ENCODE measurements around the gene NR1H4. TPM values are rescaled to one million over a fixed set of nuclear protein-coding genes. Genes with fewer than 3 reads are reported as not detected.

Gene NR1H4
- polyA plus RNA-seq, 1 experiment, result not detected

GRCh38 chr12:100529756-100530350, 56.2 kb downstream of the NR1H4 start:
- Histone ChIP-seq H3K4me3 (ENCODE audit: low read depth, low read length) (no peak overlapping the region), H3K9me3 (ENCODE audit: control insufficient read depth, insufficient read depth, low read length) (no peaks in the 10 kb centered on the region), H3K27me3 (ENCODE audit: control insufficient read depth, insufficient read depth, low read length) (no peaks in the 10 kb centered on the region), H3K27ac (ENCODE audit: low read depth, low read length) (no peak overlapping the region)
- ChIA-PET CTCF (no interaction called here), POLR2A (interaction anchor here (0.6 kb wide), 1 partner anchor 263 kb away, joined by 4 read pairs; the partner anchor contains the start of genes DEPDC4 and SCYL2)
- TF ChIP-seq CTCF (IDR thresholded peaks at IDR 0.05; ENCODE audit: low read depth, low read length), result no peak
- no peak for DNase-seq (ENCODE audit: low read depth, low spot score)

GRCh38 chr12:100533376-100533775, 59.7 kb downstream of the NR1H4 start:
- Histone ChIP-seq H3K4me3 (ENCODE audit: low read depth, low read length) (no peak overlapping the region), H3K27me3 (ENCODE audit: control insufficient read depth, insufficient read depth, low read length) (no peaks in the 10 kb centered on the region), H3K9me3 (ENCODE audit: control insufficient read depth, insufficient read depth, low read length) (no peaks in the 10 kb centered on the region), H3K27ac (ENCODE audit: low read depth, low read length) (no peak overlapping the region)
- no peak for DNase-seq (ENCODE audit: low read depth, low spot score)
- ChIA-PET POLR2A (no interaction called here), CTCF (no interaction called here)
- TF ChIP-seq CTCF (IDR thresholded peaks at IDR 0.05; ENCODE audit: low read depth, low read length), result no peak

GRCh38 chr12:100534625-100535227, 61.1 kb downstream of the NR1H4 start:
- H3K9me3 ChIP-seq (ENCODE audit: control insufficient read depth, insufficient read depth, low read length), result no peaks in the 10 kb centered on the region
- ChIA-PET CTCF (no interaction called here), POLR2A (no interaction called here)
- no peak for DNase-seq (ENCODE audit: low read depth, low spot score)
- H3K27ac ChIP-seq (ENCODE audit: low read depth, low read length), result no peak overlapping the region
- no peak overlapping the region for H3K4me3 ChIP-seq (ENCODE audit: low read depth, low read length)
- no peaks in the 10 kb centered on the region for H3K27me3 ChIP-seq (ENCODE audit: control insufficient read depth, insufficient read depth, low read length)
- no peak for TF ChIP-seq CTCF (IDR thresholded peaks at IDR 0.05; ENCODE audit: low read depth, low read length)

- no peak for TF ChIP-seq CTCF (IDR thresholded peaks at IDR 0.05; ENCODE audit: low read depth, low read length)
- Histone ChIP-seq H3K27me3 (ENCODE audit: control insufficient read depth, insufficient read depth, low read length) (no peaks in the 10 kb centered on the region), H3K4me3 (ENCODE audit: low read depth, low read length) (no peak overlapping the region), H3K9me3 (ENCODE audit: control insufficient read depth, insufficient read depth, low read length) (no peaks in the 10 kb centered on the region), H3K27ac (ENCODE audit: low read depth, low read length) (no peak overlapping the region)
- no peak for DNase-seq (ENCODE audit: low read depth, low spot score)
- ChIA-PET POLR2A (no interaction called here), CTCF (interaction anchor here (0.6 to 1.4 kb wide), 2 partner anchors 16 to 304 kb away, joined by 3 to 4 read pairs; no protein-coding TSS in a partner anchor)
Measured at GRCh38 chr12:100539202-100539601, 65.5 kb downstream of the NR1H4 start.

GRCh38 chr12:100544165-100544564, 70.5 kb downstream of the NR1H4 start:
- Histone ChIP-seq H3K27me3 (ENCODE audit: control insufficient read depth, insufficient read depth, low read length) (no peaks in the 10 kb centered on the region), H3K4me3 (ENCODE audit: low read depth, low read length) (no peak overlapping the region), H3K9me3 (ENCODE audit: control insufficient read depth, insufficient read depth, low read length) (no peaks in the 10 kb centered on the region), H3K27ac (ENCODE audit: low read depth, low read length) (no peak overlapping the region)
- no peak for DNase-seq (ENCODE audit: low read depth, low spot score)
- ChIA-PET POLR2A (no interaction called here), CTCF (interaction anchor here (0.7 to 5.4 kb wide), 3 partner anchors 8 to 196 kb away, joined by 3 to 27 read pairs (median 6); no protein-coding TSS in a partner anchor)
- TF ChIP-seq CTCF (IDR thresholded peaks at IDR 0.05; ENCODE audit: low read depth, low read length), result no peak

All from AG04450 (cell line).